IMR-90 (cell line): ENCODE measurements around the gene TBX20. TPM values are rescaled to one million over a fixed set of nuclear protein-coding genes. Genes with fewer than 3 reads are reported as not detected.

Experiments
- ATAC-seq: fragments of 200-7000 bp; cut with Tn5 transposase; 2 replicates; pipeline ENCODE4 v1.9.1; 2020; ENCODE audit warnings: low read depth, mild to moderate bottlenecking, moderate library complexity
- BruUV-seq: library from RNA; stranded (reverse); fragments of 400-500 nt; replicated peaks from 2 replicates; lab custom pipeline; 2021; lab: Mats Ljungman, UMichigan
- CTCF ChIA-PET: fragments of 300-600 bp; formaldehyde crosslinking; extraction: SDS; loops from one replicate; lab custom pipeline; 2021; ENCODE audit warnings: antibody characterized with exemption; lab: Yijun Ruan, JAX
- POLR2A ChIA-PET: fragments of 300-600 bp; sonication (Branson Sonifier 250); formaldehyde crosslinking; loops from one replicate; lab custom pipeline; 2022; ENCODE audit warnings: antibody characterized with exemption; ENCODE audit not compliant: unreplicated experiment; lab: Charles Lee
- DNase-seq: peaks from one replicate; pipeline ENCODE4 v3.0.0; 2013
- H2AFZ ChIP-seq: replicated peaks from 2 replicates; pipeline ENCODE3; 2013; ENCODE audit warnings: low read length, mild to moderate bottlenecking; ENCODE audit not compliant: poor library complexity
- H2AK5ac ChIP-seq: 2 replicates; pipeline ENCODE4 v1.6.1; 2013; ENCODE audit warnings: low read depth, low read length, inconsistent platforms
- H2AK9ac ChIP-seq: replicated peaks from 2 replicates; pipeline ENCODE3; 2013; ENCODE audit warnings: mild to moderate bottlenecking, low read depth, low read length, moderate library complexity; ENCODE audit not compliant: poor library complexity
- H2BK120ac ChIP-seq: 2 replicates; pipeline ENCODE4 v1.6.1; 2013; ENCODE audit warnings: low read depth, low read length, inconsistent platforms
- H2BK15ac ChIP-seq: 3 replicates; pipeline ENCODE4 v1.6.1; 2013; ENCODE audit warnings: low read depth, low read length, inconsistent platforms
- H2BK20ac ChIP-seq: 2 replicates; pipeline ENCODE4 v1.6.1; 2013; ENCODE audit warnings: low read depth, mild to moderate bottlenecking, inconsistent platforms, low read length, moderate library complexity
- H2BK5ac ChIP-seq: 2 replicates; pipeline ENCODE4 v1.6.1; 2013; ENCODE audit warnings: mild to moderate bottlenecking, low read depth, low read length, inconsistent platforms; ENCODE audit not compliant: poor library complexity, severe bottlenecking
- H3K14ac ChIP-seq: replicated peaks from 2 replicates; pipeline ENCODE4 v1.6.1; 2013; ENCODE audit warnings: low read depth, low read length, inconsistent platforms
- H3K18ac ChIP-seq: 2 replicates; pipeline ENCODE4 v1.6.1; 2013; ENCODE audit warnings: low read depth, low read length, control low read depth
- H3K23ac ChIP-seq: 2 replicates; pipeline ENCODE4 v1.6.1; 2013; ENCODE audit warnings: low read depth, low read length, inconsistent platforms
- H3K27ac ChIP-seq: 2 replicates; pipeline ENCODE4 v1.5.1; 2013; ENCODE audit warnings: mild to moderate bottlenecking, control low read depth, low read length; ENCODE audit not compliant: insufficient read depth
- H3K27me3 ChIP-seq: 2 replicates; pipeline ENCODE4 v1.6.1; 2013; ENCODE audit warnings: low read length; ENCODE audit not compliant: control insufficient read depth, insufficient read depth
- H3K36me3 ChIP-seq: 2 replicates; pipeline ENCODE4 v1.6.1; 2013; ENCODE audit warnings: low read length, mixed read lengths; ENCODE audit not compliant: control insufficient read depth, insufficient read depth
- H3K4ac ChIP-seq: 2 replicates; pipeline ENCODE4 v1.6.1; 2013; ENCODE audit warnings: low read depth, low read length, inconsistent platforms
- H3K4me1 ChIP-seq: 2 replicates; pipeline ENCODE4 v1.6.1; 2013; ENCODE audit warnings: low read length, mixed read lengths; ENCODE audit not compliant: control insufficient read depth, insufficient read depth
- H3K4me2 ChIP-seq: 2 replicates; pipeline ENCODE4 v1.6.1; 2013; ENCODE audit warnings: low read depth, mild to moderate bottlenecking, control low read depth, low read length, moderate library complexity
- H3K4me3 ChIP-seq: 2 replicates; pipeline ENCODE4 v1.5.1; 2013; ENCODE audit warnings: low read depth, mild to moderate bottlenecking, control low read depth, low read length, moderate library complexity; ENCODE audit not compliant: insufficient read depth
- H3K56ac ChIP-seq: 2 replicates; pipeline ENCODE4 v1.6.1; 2013; ENCODE audit warnings: low read length, inconsistent platforms; ENCODE audit not compliant: insufficient read depth; ENCODE audit errors: extremely low read depth
- H3K79me1 ChIP-seq, 2 experiments: 2 replicates each; pipeline ENCODE4 v1.6.1; 2013; ENCODE audit warnings: low read length in 2 of 2, inconsistent platforms in 1 of 2, low read depth in 1 of 2
- H3K9ac ChIP-seq: 2 replicates; pipeline ENCODE4 v1.6.1; 2013; ENCODE audit warnings: low read depth, low read length, control low read depth
- H3K9me1 ChIP-seq: 2 replicates; pipeline ENCODE4 v1.6.1; 2013; ENCODE audit warnings: low read length, inconsistent platforms; ENCODE audit not compliant: insufficient read depth
- H3K9me3 ChIP-seq: 2 replicates; pipeline ENCODE4 v1.6.1; 2013; ENCODE audit warnings: low read length; ENCODE audit not compliant: control insufficient read depth, insufficient read depth
- H4K20me1 ChIP-seq: 2 replicates; pipeline ENCODE4 v1.6.1; 2013; ENCODE audit warnings: low read length, inconsistent platforms; ENCODE audit not compliant: insufficient read depth
- H4K5ac ChIP-seq: 2 replicates; pipeline ENCODE4 v1.6.1; 2013; ENCODE audit warnings: mild to moderate bottlenecking, low read depth, low read length, control low read depth
- H4K8ac ChIP-seq, 2 experiments: 2 replicates each; pipeline ENCODE4 v1.6.1; 2013; ENCODE audit warnings: low read depth in 2 of 2, low read length in 2 of 2, control low read depth in 1 of 2, inconsistent platforms in 1 of 2
- H4K91ac ChIP-seq: 2 replicates; pipeline ENCODE4 v1.6.1; 2013; ENCODE audit warnings: low read depth, low read length, inconsistent platforms; ENCODE audit not compliant: insufficient read depth
- BHLHE40 ChIP-seq: fragments of 150-350 bp; IDR thresholded peaks from 2 replicates; pipeline ENCODE4 v1.6.1; 2016; ENCODE audit warnings: mild to moderate bottlenecking, low read depth, low read length
- FOS ChIP-seq: fragments of 150-350 bp; IDR thresholded peaks from 2 replicates; pipeline ENCODE4 v1.6.1; 2016; ENCODE audit warnings: low read depth, low read length
- MAZ ChIP-seq: IDR thresholded peaks from 2 replicates; pipeline ENCODE4 v1.6.1; 2012; ENCODE audit warnings: low read depth, mild to moderate bottlenecking, low read length, improper control_type of control experiment, moderate library complexity, borderline replicate concordance
- POLR2A ChIP-seq: IDR thresholded peaks from 2 replicates; pipeline ENCODE4 v1.6.1; 2012; ENCODE audit warnings: mild to moderate bottlenecking, low read depth, low read length
- RCOR1 ChIP-seq: IDR thresholded peaks from 2 replicates; pipeline ENCODE4 v1.6.1; 2012; ENCODE audit warnings: mild to moderate bottlenecking, low read length, improper control_type of control experiment; ENCODE audit not compliant: insufficient replicate concordance
- SMC3 ChIP-seq: fragments of 150-350 bp; IDR thresholded peaks from 2 replicates; pipeline ENCODE4 v1.6.1; 2016; ENCODE audit warnings: low read depth, mild to moderate bottlenecking, antibody characterized with exemption, low read length, moderate library complexity
- dilution Hi-C: fragments of 300-500 bp; cut with HindIII; formaldehyde crosslinking; loops from one replicate; pipeline ENCODE4 v1.14.3; 2018; ENCODE audit warnings: low sequenced_read_pairs; ENCODE audit not compliant: unreplicated experiment
- in situ Hi-C: fragments of 300-500 bp; cut with MboI; formaldehyde crosslinking; loops from 3 replicates; pipeline ENCODE4 v1.14.3; 2019; ENCODE audit warnings: low sequenced_read_pairs, inconsistent platforms, mixed read lengths
- intact Hi-C: fragments of 100-400 bp; cut with micrococcal nuclease; formaldehyde crosslinking; loops from 2 replicates; pipeline ENCODE4 v1.10.0; 2022
- polyA plus RNA-seq, 3 experiments: library from polyadenylated mRNA; depleted of rRNA; stranded (reverse); fragments of >200 nt; gene quantifications; 2 replicates each; pipeline ENCODE4 v1.2.3, GENCODE V29; 2012; ENCODE audit warnings: low replicate concordance in 1 of 3
- total RNA-seq: library from RNA; depleted of rRNA; stranded (reverse); fragments of >200 nt; gene quantifications from 2 replicates; pipeline ENCODE4 v1.2.3, GENCODE V29; 2012
- TF ChIP-seq, protein P1 (sequence below): conservative IDR thresholded peaks from 2 replicates; pipeline ENCODE4 v1.5.1; 2012; ENCODE audit warnings: mild to moderate bottlenecking, low read depth, low read length, improper control_type of control experiment

Gene TBX20
- total and polyA plus RNA-seq, 2 of the 4 experiments (the other 2 are of a cell fraction), result 0.15 to 0.36 TPM

DNA sequence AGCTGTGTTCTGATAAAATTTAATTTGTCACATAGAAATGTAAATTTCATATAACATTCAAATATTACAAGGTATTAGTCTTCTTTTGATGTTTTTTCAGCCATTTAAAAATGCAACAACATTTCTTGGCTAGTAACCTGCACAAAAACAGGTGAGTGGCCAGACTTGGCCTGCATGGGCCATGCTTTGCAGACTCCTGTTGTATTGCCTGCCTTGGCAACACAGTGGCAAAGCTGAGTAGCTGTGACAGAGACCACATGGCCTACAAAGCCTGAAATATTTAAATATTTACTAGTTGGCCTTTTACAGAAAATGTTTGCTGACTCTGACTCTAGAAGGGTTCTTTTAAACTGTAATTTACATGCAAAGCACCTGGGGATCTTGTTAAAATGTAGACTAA lies 13.5 kb upstream of the TBX20 start:
- Histone ChIP-seq H3K14ac (no peak overlapping the region), H2AK5ac (no peak overlapping the region), H4K20me1 (no peaks in the 10 kb centered on the region), H3K4me1 (no peaks in the 10 kb centered on the region), H3K23ac (no peak overlapping the region), H3K9me1 (no peaks in the 10 kb centered on the region), H2AK9ac (no peak overlapping the region), H3K9ac (no peak overlapping the region), H2BK5ac (no peak overlapping the region), H4K5ac (no peak overlapping the region), H3K27ac (no peak overlapping the region), H3K18ac (no peak overlapping the region), H3K79me1 (no peaks in the 10 kb centered on the region), H3K4ac (no peak overlapping the region), H3K4me3 (no peak overlapping the region), H2BK120ac (no peak overlapping the region), H3K36me3 (no peaks in the 10 kb centered on the region), H2AFZ (no peak overlapping the region), H2BK15ac (no peak overlapping the region), H3K56ac (no peak overlapping the region), H2BK20ac (no peak overlapping the region), H3K4me2 (no peak overlapping the region), H3K9me3 (no peaks in the 10 kb centered on the region), H4K91ac (no peak overlapping the region), H3K27me3 (peaks cover 12% of the 10 kb centered on the region), H4K8ac (no peak overlapping the region)
- ChIA-PET CTCF (no interaction called here), POLR2A (no interaction called here)
- BruUV-seq, result no TSS peak
- dilution Hi-C loops (no loop called here), in situ Hi-C loops (no loop called here), intact Hi-C loops (loop anchor here (10.0 kb wide), 1 partner anchor 137 kb away; no protein-coding TSS in a partner anchor)
- ATAC-seq (no peak), DNase-seq (no peak)
- TF ChIP-seq BHLHE40, result no peak
- TF ChIP-seq RCOR1, result no peak
- no peak for TF ChIP-seq SMC3
- TF ChIP-seq MAZ, result no peak
- TF ChIP-seq POLR2A, result no peak
- TF ChIP-seq, protein P1, sequence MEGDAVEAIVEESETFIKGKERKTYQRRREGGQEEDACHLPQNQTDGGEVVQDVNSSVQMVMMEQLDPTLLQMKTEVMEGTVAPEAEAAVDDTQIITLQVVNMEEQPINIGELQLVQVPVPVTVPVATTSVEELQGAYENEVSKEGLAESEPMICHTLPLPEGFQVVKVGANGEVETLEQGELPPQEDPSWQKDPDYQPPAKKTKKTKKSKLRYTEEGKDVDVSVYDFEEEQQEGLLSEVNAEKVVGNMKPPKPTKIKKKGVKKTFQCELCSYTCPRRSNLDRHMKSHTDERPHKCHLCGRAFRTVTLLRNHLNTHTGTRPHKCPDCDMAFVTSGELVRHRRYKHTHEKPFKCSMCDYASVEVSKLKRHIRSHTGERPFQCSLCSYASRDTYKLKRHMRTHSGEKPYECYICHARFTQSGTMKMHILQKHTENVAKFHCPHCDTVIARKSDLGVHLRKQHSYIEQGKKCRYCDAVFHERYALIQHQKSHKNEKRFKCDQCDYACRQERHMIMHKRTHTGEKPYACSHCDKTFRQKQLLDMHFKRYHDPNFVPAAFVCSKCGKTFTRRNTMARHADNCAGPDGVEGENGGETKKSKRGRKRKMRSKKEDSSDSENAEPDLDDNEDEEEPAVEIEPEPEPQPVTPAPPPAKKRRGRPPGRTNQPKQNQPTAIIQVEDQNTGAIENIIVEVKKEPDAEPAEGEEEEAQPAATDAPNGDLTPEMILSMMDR, result no peak
- no peak for TF ChIP-seq FOS
